HG03139 (cell line): Measurements from ENCODE around the gene PREX1.
"Not testable (repeated sequence)": the region's sequence is repeated elsewhere in the genome, so short reads cannot be mapped to it uniquely, and the experiment has no call there.

Experiments
- ATAC-seq: cut with Tn5 transposase; IDR thresholded peaks from one replicate; pipeline ENCODE4 v1.9.1; 2021; ENCODE audit not compliant: unreplicated experiment

The PREX1 gene

GRCh38 chr20:48812600-48813445, 15.0 kb downstream of the PREX1 start:
- ATAC-seq, result no peak

GRCh38 chr20:48812114-48812513, 15.7 kb downstream of the PREX1 start:
- ATAC-seq, result not testable (repeated sequence)

- ATAC-seq, result no peak
Measured at GRCh38 chr20:48809673-48810072, 18.1 kb downstream of the PREX1 start.

- ATAC-seq, result no peak
Measured at GRCh38 chr20:48808382-48809034, 19.3 kb downstream of the PREX1 start.

GRCh38 chr20:48807586-48808381, 20.0 kb downstream of the PREX1 start:
- no peak for ATAC-seq

GRCh38 chr20:48807051-48807450, 20.7 kb downstream of the PREX1 start:
- no peak for ATAC-seq

- ATAC-seq, result no peak
Measured at GRCh38 chr20:48805716-48806115, 22.1 kb downstream of the PREX1 start.

- no peak for ATAC-seq
Measured at GRCh38 chr20:48805286-48805685, 22.5 kb downstream of the PREX1 start.

GRCh38 chr20:48804300-48804980, 23.4 kb downstream of the PREX1 start:
- ATAC-seq, result no peak

- no peak for ATAC-seq
Measured at GRCh38 chr20:48803176-48804053, 24.4 kb downstream of the PREX1 start.

- no peak for ATAC-seq
Measured at GRCh38 chr20:48802647-48803046, 25.2 kb downstream of the PREX1 start.

- no peak for ATAC-seq
Measured at GRCh38 chr20:48802216-48802615, 25.6 kb downstream of the PREX1 start.

- ATAC-seq, result no peak
Measured at GRCh38 chr20:48801197-48801596, 26.6 kb downstream of the PREX1 start.

- no peak for ATAC-seq
Measured at GRCh38 chr20:48800177-48800576, 27.6 kb downstream of the PREX1 start.

- ATAC-seq, result no peak
Measured at GRCh38 chr20:48799328-48800105, 28.3 kb downstream of the PREX1 start.

GRCh38 chr20:48797850-48798747, 29.7 kb downstream of the PREX1 start:
- ATAC-seq, result no peak

- ATAC-seq, result no peak
Measured at GRCh38 chr20:48797275-48797825, 30.4 kb downstream of the PREX1 start.

- no peak for ATAC-seq
Measured at GRCh38 chr20:48795732-48796131, 32.1 kb downstream of the PREX1 start.
